GM12865 (cell line): ENCODE data around the gene OARD1.
"Not testable (repeated sequence)": the region's sequence is repeated elsewhere in the genome, so short reads cannot be mapped to it uniquely, and the experiment has no call there.

Experiments
- DNase-seq: peaks from one replicate; pipeline ENCODE4 v3.0.0; 2010; ENCODE audit warnings: low read depth
- H3K4me3 ChIP-seq: 2 replicates; pipeline ENCODE4 v1.5.1; 2011; ENCODE audit warnings: mild to moderate bottlenecking, low read depth, low read length, control low read depth
- CTCF ChIP-seq: IDR thresholded peaks from 2 replicates; pipeline ENCODE4 v1.5.1; 2011; ENCODE audit warnings: low read length, control low read depth, low read depth, inconsistent platforms; ENCODE audit not compliant: insufficient read depth; ENCODE audit errors: missing control alignments

The OARD1 gene

GRCh38 chr6:41071923-41072835, at the start of gene OARD1:
TSS of gene OARD1 (minus strand) at chr6:41072356. CDS start at chr6:41071634, 722 bp downstream.
- peak; percentile 99 for DNase-seq
- TF ChIP-seq CTCF: no peak
- peak within 1 kb of the TSS; percentile 99 for H3K4me3 ChIP-seq

GRCh38 chr6:41120058-41120457, 47.9 kb upstream of the OARD1 start:
- DNase-seq: no peak
- no peak for TF ChIP-seq CTCF
- no peak overlapping the region for H3K4me3 ChIP-seq

- TF ChIP-seq CTCF: no peak
- no peak for DNase-seq
- no peak overlapping the region for H3K4me3 ChIP-seq
Measured at GRCh38 chr6:41119508-41119907, 47.4 kb upstream of the OARD1 start.

- H3K4me3 ChIP-seq, DNase-seq: not testable (repeated sequence)
Measured at GRCh38 chr6:41115027-41115426, 42.9 kb upstream of the OARD1 start.

GRCh38 chr6:41111017-41111416, 38.9 kb upstream of the OARD1 start:
- no peak overlapping the region for H3K4me3 ChIP-seq
- DNase-seq: no peak
- TF ChIP-seq CTCF: no peak

GRCh38 chr6:41103847-41104246, 31.7 kb upstream of the OARD1 start:
- peak; percentile 19 for DNase-seq
- TF ChIP-seq CTCF: no peak
- no peak overlapping the region for H3K4me3 ChIP-seq

GRCh38 chr6:41100871-41101287, 28.7 kb upstream of the OARD1 start:
- no peak for DNase-seq
- no peak overlapping the region for H3K4me3 ChIP-seq
- TF ChIP-seq CTCF: no peak
